ENCODE measurements around the gene STPG2. TPM values are rescaled to one million over a fixed set of nuclear protein-coding genes. Genes with fewer than 3 reads are reported as not detected.

The STPG2 gene
- total RNA-seq, 2 experiments from 2014 or later: not detected

GRCh38 chr4:97900229-97900628 is 243.0 kb downstream of the STPG2 start:
- Histone ChIP-seq H3K27ac (ENCODE audit: low read depth, low read length, poor library complexity, severe bottlenecking) (no peak overlapping the region), H3K4me1 (ENCODE audit: insufficient read depth, low read length, poor library complexity, severe bottlenecking) (no peaks in the 10 kb centered on the region), H3K4me3 (ENCODE audit: low read depth, low read length, poor library complexity, severe bottlenecking) (no peak overlapping the region), H3K9me2 (ENCODE audit: insufficient read depth, low read length) (no peaks in the 10 kb centered on the region), H3K4me2 (ENCODE audit: low read length) (no peak overlapping the region), H3K79me2 (ENCODE audit: insufficient read depth, low read depth, low read length) (no peaks in the 10 kb centered on the region), H3K9me3 (ENCODE audit: low read length) (no peaks in the 10 kb centered on the region), H3K36me3 (ENCODE audit: insufficient read depth, low read length) (no peaks in the 10 kb centered on the region), H4K20me1 (ENCODE audit: insufficient read depth, low read length) (no peaks in the 10 kb centered on the region), H2AFZ (ENCODE audit: low read length) (no peak overlapping the region)
- no TSS peak for BruUV-seq (replicated peaks)
- intact Hi-C loops (cut with micrococcal nuclease; ENCODE audit: unreplicated experiment): no loop called here
- DNase-seq (ENCODE audit: low spot score): no peak
- TF ChIP-seq EZH2phosphoT487 (IDR thresholded peaks at IDR 0.05; ENCODE audit: borderline replicate concordance, low read depth, low read length): no peak
- TF ChIP-seq CTCF (conservative IDR thresholded peaks at IDR 0.05; ENCODE audit: low read length): no peak
- ChIA-PET POLR2A (no interaction called here), CTCF (ENCODE audit: unreplicated experiment) (no interaction called here)

- Histone ChIP-seq H3K27ac (ENCODE audit: low read depth, low read length, poor library complexity, severe bottlenecking) (no peak overlapping the region), H3K4me3 (ENCODE audit: low read depth, low read length, poor library complexity, severe bottlenecking) (no peak overlapping the region), H3K9me2 (ENCODE audit: insufficient read depth, low read length) (no peaks in the 10 kb centered on the region), H4K20me1 (ENCODE audit: insufficient read depth, low read length) (no peaks in the 10 kb centered on the region), H3K4me1 (ENCODE audit: insufficient read depth, low read length, poor library complexity, severe bottlenecking) (no peaks in the 10 kb centered on the region), H3K4me2 (ENCODE audit: low read length) (no peak overlapping the region), H3K79me2 (ENCODE audit: insufficient read depth, low read depth, low read length) (no peaks in the 10 kb centered on the region), H3K9me3 (ENCODE audit: low read length) (no peaks in the 10 kb centered on the region), H2AFZ (ENCODE audit: low read length) (no peak overlapping the region), H3K36me3 (ENCODE audit: insufficient read depth, low read length) (no peaks in the 10 kb centered on the region)
- ChIA-PET CTCF (ENCODE audit: unreplicated experiment) (no interaction called here), POLR2A (no interaction called here)
- DNase-seq (ENCODE audit: low spot score): no peak
- no TSS peak for BruUV-seq (replicated peaks)
- intact Hi-C loops (cut with micrococcal nuclease; ENCODE audit: unreplicated experiment): no loop called here
- TF ChIP-seq CTCF (conservative IDR thresholded peaks at IDR 0.05; ENCODE audit: low read length) (no peak), EZH2phosphoT487 (IDR thresholded peaks at IDR 0.05; ENCODE audit: borderline replicate concordance, low read depth, low read length) (no peak)
Measured at GRCh38 chr4:97892592-97893266, 250.5 kb downstream of the STPG2 start.

- H3K4me2 ChIP-seq (ENCODE audit: low read length): no peak overlapping the region
- DNase-seq (ENCODE audit: low spot score): no peak
- H3K9me2 ChIP-seq (ENCODE audit: insufficient read depth, low read length): no peaks in the 10 kb centered on the region
- H4K20me1 ChIP-seq (ENCODE audit: insufficient read depth, low read length): no peaks in the 10 kb centered on the region
- H3K27ac ChIP-seq (ENCODE audit: low read depth, low read length, poor library complexity, severe bottlenecking): no peak overlapping the region
- no peaks in the 10 kb centered on the region for H3K4me1 ChIP-seq (ENCODE audit: insufficient read depth, low read length, poor library complexity, severe bottlenecking)
- no peaks in the 10 kb centered on the region for H3K79me2 ChIP-seq (ENCODE audit: insufficient read depth, low read depth, low read length)
- H3K4me3 ChIP-seq (ENCODE audit: low read depth, low read length, poor library complexity, severe bottlenecking): no peak overlapping the region
- no peak overlapping the region for H2AFZ ChIP-seq (ENCODE audit: low read length)
- no peaks in the 10 kb centered on the region for H3K36me3 ChIP-seq (ENCODE audit: insufficient read depth, low read length)
- POLR2A ChIA-PET: interaction anchor here (0.6 kb wide), 1 partner anchor 601 kb away, joined by 3 read pairs; no protein-coding TSS in a partner anchor
- intact Hi-C loops (cut with micrococcal nuclease; ENCODE audit: unreplicated experiment): no loop called here
- BruUV-seq (replicated peaks): no TSS peak
- no peaks in the 10 kb centered on the region for H3K9me3 ChIP-seq (ENCODE audit: low read length)
- CTCF ChIA-PET (ENCODE audit: unreplicated experiment): no interaction called here
- no peak for TF ChIP-seq CTCF (conservative IDR thresholded peaks at IDR 0.05; ENCODE audit: low read length)
- no peak for TF ChIP-seq EZH2phosphoT487 (IDR thresholded peaks at IDR 0.05; ENCODE audit: borderline replicate concordance, low read depth, low read length)
Measured at GRCh38 chr4:97879942-97880341, 263.3 kb downstream of the STPG2 start.
